ENCODE measurements around the gene MTMR2. TPM values are rescaled to one million over a fixed set of nuclear protein-coding genes. Genes with fewer than 3 reads are reported as not detected.

MTMR2 gene
- total and polyA plus RNA-seq, 2 of the 13 experiments (the other 11 are each of a cell fraction or from before 2014, with no cell fraction given) = 12.7 to 22.3 TPM

DNA sequence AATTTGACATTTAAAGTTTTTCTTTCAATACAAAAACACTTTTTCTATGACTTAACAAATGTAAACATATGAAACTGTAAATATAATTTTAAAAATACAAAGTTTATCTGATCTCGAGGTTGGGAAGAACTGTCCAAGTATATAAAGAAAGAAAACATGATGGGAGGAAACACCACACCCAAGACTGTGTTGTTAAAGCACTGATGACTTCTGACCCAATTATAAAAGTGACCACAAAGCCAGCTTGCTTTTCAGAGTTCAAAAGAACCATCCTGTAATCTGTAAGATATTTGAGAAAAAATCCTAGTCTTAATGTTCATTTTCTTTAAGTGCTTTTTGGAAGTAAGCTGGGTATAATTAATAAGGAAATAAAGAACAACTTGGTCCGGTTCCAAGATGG is 118.0 kb downstream of the MTMR2 start (continued):
- TF ChIP-seq ZFX (CRISPR knock-in tag; IDR thresholded peaks at IDR 0.05; ENCODE audit: low read depth) = no peak

DNA sequence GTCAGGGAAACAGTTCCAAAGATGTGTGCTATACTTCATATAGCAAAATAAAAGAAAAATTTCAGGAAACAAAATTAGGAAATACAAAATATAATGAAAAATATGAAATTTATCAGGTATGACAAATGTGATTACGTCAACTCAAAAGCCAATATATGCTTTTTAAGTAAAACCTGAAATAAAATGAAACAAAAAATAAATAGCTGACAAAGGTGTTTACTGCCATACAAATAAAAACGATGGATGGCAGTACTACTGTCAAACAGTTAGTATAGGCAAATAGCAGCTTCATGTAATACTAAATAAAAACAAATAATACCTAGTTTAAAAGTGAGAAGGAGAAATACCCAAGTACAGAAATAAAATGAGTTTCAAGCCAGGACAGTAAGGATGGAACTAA is 119.9 kb downstream of the MTMR2 start:
- Histone ChIP-seq H3K79me2 (ENCODE audit: insufficient read depth, low read length) (no peaks in the 10 kb centered on the region), H3K4me1 (ENCODE audit: insufficient read depth, low read length) (no peaks in the 10 kb centered on the region), H4K20me1 (ENCODE audit: insufficient read depth, low read length) (no peaks in the 10 kb centered on the region), H2AFZ (ENCODE audit: low read length) (no peak overlapping the region), H3K36me3 (replicated peaks in 1 of 2; ENCODE audit: control insufficient read depth in 1 of 2, insufficient read depth in 2 of 2, low read length in 2 of 2) (peaks cover 4 to 43% of the 10 kb centered on the region in 2 experiments), H3K4me3 (replicated peaks in 1 of 3; ENCODE audit: insufficient read depth in 1 of 3, low read depth in 2 of 3, low read length in 3 of 3) (no peak overlapping the region), H3K9ac (ENCODE audit: insufficient read depth, low read depth, low read length) (no peak overlapping the region), H3K4me2 (ENCODE audit: low read depth, low read length) (no peak overlapping the region), H3K27ac (ENCODE audit: extremely low read length, insufficient read depth, low read length) (no peak overlapping the region), H3K9me3 (ENCODE audit: low read length) (no peaks in the 10 kb centered on the region), H3K27me3 (ENCODE audit: control insufficient read depth in 1 of 2, insufficient read depth in 2 of 2, low read length in 2 of 2) (no peaks in the 10 kb centered on the region)
- WGBS (ENCODE audit: low lambda C conversion rate) = 94% methylated on average over 2 of the region's 2 CpGs
- no peak for FAIRE-seq
- CTCF ChIA-PET (ENCODE audit: low intra/inter-chr PET ratio, low total read pairs) = no interaction called here
- intact Hi-C loops (cut with micrococcal nuclease; ENCODE audit: unreplicated experiment) = no loop called here
- in situ Hi-C loops (cut with HindIII; ENCODE audit: extremely low pct_ligation_motif_present, low pct_unique_long_range_greater_than_20kb) = no loop called here
- POLR2A ChIA-PET = no interaction called here
- 0 out of 2 replicates have a peak, but pooled peaks have one; percentile 22 for TF ChIP-seq MAFF (IDR thresholded peaks at IDR 0.05; ENCODE audit: low read depth, low read length)
- TF ChIP-seq, protein P1, sequence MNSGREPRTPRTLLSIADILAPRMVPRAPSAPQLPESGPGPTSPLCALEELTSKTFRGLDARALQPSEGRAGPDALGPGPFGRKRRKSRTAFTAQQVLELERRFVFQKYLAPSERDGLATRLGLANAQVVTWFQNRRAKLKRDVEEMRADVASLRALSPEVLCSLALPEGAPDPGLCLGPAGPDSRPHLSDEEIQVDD (CRISPR knock-in tag; IDR thresholded peaks at IDR 0.05; ENCODE audit: borderline replicate concordance) = no peak
- TF ChIP-seq MAFK (conservative IDR thresholded peaks at IDR 0.05 in 1 of 2, IDR thresholded peaks at IDR 0.05 in 1 of 2; ENCODE audit: low read length in 2 of 2) = peak in 1 of 2 experiments; percentile 51; a peak in 2 of 4 replicates
- TF ChIP-seq ZNF263 (CRISPR knock-in tag; IDR thresholded peaks at IDR 0.05) = no peak
- no TSS peak for BruUV-seq (replicated peaks)
- no peak for DNase-seq (ENCODE audit: low spot score)
- ATAC-seq = no peak

DNA sequence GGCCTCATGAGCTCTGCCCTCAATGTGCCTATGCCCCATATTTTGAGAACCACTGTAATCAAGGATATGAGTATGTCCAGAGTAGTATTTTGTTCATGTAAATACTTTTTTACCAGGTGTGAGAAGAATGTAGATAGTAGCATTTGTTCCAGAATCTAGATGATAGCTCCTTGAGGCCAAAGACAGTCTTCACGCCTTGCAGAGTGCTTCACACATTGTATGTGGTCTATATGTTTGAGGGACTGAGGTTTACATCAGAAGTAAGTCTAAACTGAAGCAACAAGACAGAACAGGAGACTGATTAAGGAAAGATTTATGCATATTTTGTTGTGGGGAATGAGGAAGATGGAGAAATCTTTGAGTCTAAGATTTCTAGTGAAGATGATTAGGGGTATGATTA is 121.1 kb downstream of the MTMR2 start:
- intact Hi-C loops (cut with micrococcal nuclease; ENCODE audit: unreplicated experiment) (no loop called here), in situ Hi-C loops (cut with HindIII; ENCODE audit: extremely low pct_ligation_motif_present, low pct_unique_long_range_greater_than_20kb) (no loop called here)
- no peak overlapping the region for H3K4me3 ChIP-seq (replicated peaks in 1 of 3; ENCODE audit: insufficient read depth in 1 of 3, low read depth in 2 of 3, low read length in 3 of 3)
- ChIA-PET CTCF (ENCODE audit: low intra/inter-chr PET ratio, low total read pairs) (no interaction called here), POLR2A (no interaction called here)
- H3K4me2 ChIP-seq (ENCODE audit: low read depth, low read length) = no peak overlapping the region
- BruUV-seq (replicated peaks) = no TSS peak
- H3K4me1 ChIP-seq (ENCODE audit: insufficient read depth, low read length) = no peaks in the 10 kb centered on the region
- H3K9me3 ChIP-seq (ENCODE audit: low read length) = no peaks in the 10 kb centered on the region
- peaks cover 6% of the 10 kb centered on the region for H3K79me2 ChIP-seq (ENCODE audit: insufficient read depth, low read length)
- no peak overlapping the region for H2AFZ ChIP-seq (ENCODE audit: low read length)
- FAIRE-seq = no peak
- H3K27ac ChIP-seq (ENCODE audit: extremely low read length, insufficient read depth, low read length) = no peak overlapping the region
- DNase-seq (ENCODE audit: low spot score) = no peak
- H4K20me1 ChIP-seq (ENCODE audit: insufficient read depth, low read length) = no peaks in the 10 kb centered on the region
- no peaks in the 10 kb centered on the region for H3K27me3 ChIP-seq (ENCODE audit: control insufficient read depth in 1 of 2, insufficient read depth in 2 of 2, low read length in 2 of 2)
- 97% methylated on average over 1 of the region's 1 CpG for WGBS (ENCODE audit: low lambda C conversion rate)
- no peak overlapping the region for H3K9ac ChIP-seq (ENCODE audit: insufficient read depth, low read depth, low read length)
- H3K36me3 ChIP-seq (replicated peaks in 1 of 2; ENCODE audit: control insufficient read depth in 1 of 2, insufficient read depth in 2 of 2, low read length in 2 of 2) = peaks cover 4 to 44% of the 10 kb centered on the region in 2 experiments
- ATAC-seq = no peak
- TF ChIP-seq REPIN1 (CRISPR knock-in tag; IDR thresholded peaks at IDR 0.05; ENCODE audit: borderline replicate concordance, low read depth) = no peak
- no peak for TF ChIP-seq PAF1 (CRISPR knock-in tag; IDR thresholded peaks at IDR 0.05)
- TF ChIP-seq, protein P2, sequence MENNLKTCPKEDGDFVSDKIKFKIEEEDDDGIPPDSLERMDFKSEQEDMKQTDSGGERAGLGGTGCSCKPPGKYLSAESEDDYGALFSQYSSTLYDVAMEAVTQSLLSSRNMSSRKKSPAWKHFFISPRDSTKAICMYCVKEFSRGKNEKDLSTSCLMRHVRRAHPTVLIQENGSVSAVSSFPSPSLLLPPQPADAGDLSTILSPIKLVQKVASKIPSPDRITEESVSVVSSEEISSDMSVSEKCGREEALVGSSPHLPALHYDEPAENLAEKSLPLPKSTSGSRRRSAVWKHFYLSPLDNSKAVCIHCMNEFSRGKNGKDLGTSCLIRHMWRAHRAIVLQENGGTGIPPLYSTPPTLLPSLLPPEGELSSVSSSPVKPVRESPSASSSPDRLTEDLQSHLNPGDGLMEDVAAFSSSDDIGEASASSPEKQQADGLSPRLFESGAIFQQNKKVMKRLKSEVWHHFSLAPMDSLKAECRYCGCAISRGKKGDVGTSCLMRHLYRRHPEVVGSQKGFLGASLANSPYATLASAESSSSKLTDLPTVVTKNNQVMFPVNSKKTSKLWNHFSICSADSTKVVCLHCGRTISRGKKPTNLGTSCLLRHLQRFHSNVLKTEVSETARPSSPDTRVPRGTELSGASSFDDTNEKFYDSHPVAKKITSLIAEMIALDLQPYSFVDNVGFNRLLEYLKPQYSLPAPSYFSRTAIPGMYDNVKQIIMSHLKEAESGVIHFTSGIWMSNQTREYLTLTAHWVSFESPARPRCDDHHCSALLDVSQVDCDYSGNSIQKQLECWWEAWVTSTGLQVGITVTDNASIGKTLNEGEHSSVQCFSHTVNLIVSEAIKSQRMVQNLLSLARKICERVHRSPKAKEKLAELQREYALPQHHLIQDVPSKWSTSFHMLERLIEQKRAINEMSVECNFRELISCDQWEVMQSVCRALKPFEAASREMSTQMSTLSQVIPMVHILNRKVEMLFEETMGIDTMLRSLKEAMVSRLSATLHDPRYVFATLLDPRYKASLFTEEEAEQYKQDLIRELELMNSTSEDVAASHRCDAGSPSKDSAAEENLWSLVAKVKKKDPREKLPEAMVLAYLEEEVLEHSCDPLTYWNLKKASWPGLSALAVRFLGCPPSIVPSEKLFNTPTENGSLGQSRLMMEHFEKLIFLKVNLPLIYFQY (CRISPR knock-in tag; IDR thresholded peaks at IDR 0.05; ENCODE audit: borderline replicate concordance) = no peak
- TF ChIP-seq, protein P3, sequence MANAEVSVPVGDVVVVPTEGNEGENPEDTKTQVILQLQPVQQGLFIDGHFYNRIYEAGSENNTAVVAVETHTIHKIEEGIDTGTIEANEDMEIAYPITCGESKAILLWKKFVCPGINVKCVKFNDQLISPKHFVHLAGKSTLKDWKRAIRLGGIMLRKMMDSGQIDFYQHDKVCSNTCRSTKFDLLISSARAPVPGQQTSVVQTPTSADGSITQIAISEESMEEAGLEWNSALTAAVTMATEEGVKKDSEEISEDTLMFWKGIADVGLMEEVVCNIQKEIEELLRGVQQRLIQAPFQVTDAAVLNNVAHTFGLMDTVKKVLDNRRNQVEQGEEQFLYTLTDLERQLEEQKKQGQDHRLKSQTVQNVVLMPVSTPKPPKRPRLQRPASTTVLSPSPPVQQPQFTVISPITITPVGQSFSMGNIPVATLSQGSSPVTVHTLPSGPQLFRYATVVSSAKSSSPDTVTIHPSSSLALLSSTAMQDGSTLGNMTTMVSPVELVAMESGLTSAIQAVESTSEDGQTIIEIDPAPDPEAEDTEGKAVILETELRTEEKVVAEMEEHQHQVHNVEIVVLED (CRISPR knock-in tag; IDR thresholded peaks at IDR 0.05; ENCODE audit: borderline replicate concordance) = no peak
- TF ChIP-seq MAFK (conservative IDR thresholded peaks at IDR 0.05 in 1 of 2, IDR thresholded peaks at IDR 0.05 in 1 of 2; ENCODE audit: low read length in 2 of 2) = no peak
- no peak for TF ChIP-seq SSRP1 (CRISPR knock-in tag; IDR thresholded peaks at IDR 0.05)
- no peak for TF ChIP-seq PLRG1 (conservative IDR thresholded peaks at IDR 0.05)
- TF ChIP-seq RFX5 (IDR thresholded peaks at IDR 0.05; ENCODE audit: low read depth, low read length) = no peak

Measured in HepG2 (cell line).